Measurements from ENCODE around the gene RNPEPL1.
"Not testable (repeated sequence)": the region's sequence is repeated elsewhere in the genome, so short reads cannot be mapped to it uniquely, and the experiment has no call there.

RNPEPL1 gene

GRCh38 chr2:240539906-240540305, 28.4 kb upstream of the RNPEPL1 start:
- DNase-seq = no peak

- DNase-seq = no peak
Measured at GRCh38 chr2:240551288-240551687, 17.0 kb upstream of the RNPEPL1 start.

GRCh38 chr2:240551811-240552210, 16.5 kb upstream of the RNPEPL1 start:
- no peak for DNase-seq

- DNase-seq = no peak
Measured at GRCh38 chr2:240553956-240554480, 14.3 kb upstream of the RNPEPL1 start.

GRCh38 chr2:240554767-240555493, 13.4 kb upstream of the RNPEPL1 start:
- DNase-seq = no peak

GRCh38 chr2:240555541-240556250, 12.6 kb upstream of the RNPEPL1 start:
- no peak for DNase-seq

GRCh38 chr2:240556553-240557100, 11.7 kb upstream of the RNPEPL1 start:
- peak; percentile 24 for DNase-seq

GRCh38 chr2:240557101-240557751, 11.1 kb upstream of the RNPEPL1 start:
- no peak for DNase-seq

- peak; percentile 61 for DNase-seq
Measured at GRCh38 chr2:240557808-240558207, 10.5 kb upstream of the RNPEPL1 start, which contains the start of gene ANKMY1. ANKMY1 (minus strand) TSS chr2:240557988; CDS start chr2:240557335, 653 bp downstream.

GRCh38 chr2:240558236-240558761, 10.0 kb upstream of the RNPEPL1 start:
- DNase-seq = no peak

GRCh38 chr2:240559286-240559685, 9.0 kb upstream of the RNPEPL1 start:
- DNase-seq = no peak

- DNase-seq = peak; percentile 85
Measured at GRCh38 chr2:240560084-240560479, 8.2 kb upstream of the RNPEPL1 start, which contains the start of gene DUSP28. DUSP28 (plus strand) TSS chr2:240560357; CDS start chr2:240560685, 328 bp downstream.

- peak; percentile 98 for DNase-seq
Measured at GRCh38 chr2:240560480-240561324, 7.6 kb upstream of the RNPEPL1 start.

GRCh38 chr2:240561325-240561971, 6.8 kb upstream of the RNPEPL1 start:
- DNase-seq = peak; percentile 88

- not testable (repeated sequence) for DNase-seq
Measured at GRCh38 chr2:240563231-240563630, 5.1 kb upstream of the RNPEPL1 start.

- no peak for DNase-seq
Measured at GRCh38 chr2:240563951-240564560, 4.2 kb upstream of the RNPEPL1 start.

- DNase-seq = no peak
Measured at GRCh38 chr2:240564561-240565332, 3.5 kb upstream of the RNPEPL1 start.

- DNase-seq = peak; percentile 38
Measured at GRCh38 chr2:240565333-240566202, 2.7 kb upstream of the RNPEPL1 start.

Measured in HCEC 1CT (cell line).